Activated CD4-positive, alpha-beta T cell treated with anti-CD3 and anti-CD28 coated beads, Interleukin-2, amount 50 U/mL, for 24 hours (primary cell): ENCODE results near the gene GLRB.
"Not testable (repeated sequence)": the region's sequence is repeated elsewhere in the genome, so short reads cannot be mapped to it uniquely, and the experiment has no call there.

Source experiments
- DNase-seq, 2 donors: peaks; one replicate each; pipeline ENCODE4 v3.0.0-alpha.2; 2020; ENCODE audit warnings: low read depth in 1 of 2, low spot score in 1 of 2

GLRB gene

DNA sequence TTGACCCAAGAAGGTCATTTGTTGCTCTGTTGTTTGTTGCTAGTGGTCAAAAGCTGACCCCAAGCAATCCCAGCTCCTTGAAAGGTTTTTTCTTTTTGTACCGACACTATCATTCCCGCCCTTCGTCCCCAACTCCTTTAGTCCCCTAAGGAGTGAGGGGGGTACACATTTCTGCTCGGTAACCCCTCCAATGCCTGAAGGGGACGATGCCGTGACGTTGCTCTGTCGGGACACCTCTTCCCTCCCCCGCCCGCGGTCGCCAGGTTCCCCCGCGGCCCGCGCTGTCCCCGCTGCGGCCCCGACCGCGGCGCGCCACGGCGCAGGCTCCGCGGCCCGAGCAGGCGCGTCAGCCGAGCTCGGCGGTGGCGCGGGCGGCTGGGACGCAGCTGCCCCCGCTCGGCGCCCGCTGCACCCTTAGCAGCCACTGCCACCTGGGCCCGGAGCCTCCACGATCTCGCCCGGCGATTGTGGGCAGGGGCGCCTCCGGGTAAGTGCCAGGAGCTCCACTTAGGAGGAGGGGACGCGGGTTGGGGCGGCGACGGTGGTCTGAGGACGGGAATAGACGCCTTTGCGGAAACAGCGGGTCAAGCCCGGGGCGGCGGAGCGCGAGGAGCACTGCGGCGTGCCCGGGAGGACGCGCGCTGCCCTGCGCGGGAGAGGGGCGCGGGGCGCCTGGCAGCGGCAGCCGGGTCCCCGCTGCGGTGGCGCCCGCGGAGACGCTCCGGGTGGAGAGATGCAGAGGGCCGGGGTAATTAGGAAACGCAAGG, at the start of gene GLRB:
Gene GLRB, plus strand, starts transcription at position 340 of the 767 bp plus-strand sequence. CDS start 1,875 bp downstream, outside the sequence.
- DNase-seq, result no peak

DNA sequence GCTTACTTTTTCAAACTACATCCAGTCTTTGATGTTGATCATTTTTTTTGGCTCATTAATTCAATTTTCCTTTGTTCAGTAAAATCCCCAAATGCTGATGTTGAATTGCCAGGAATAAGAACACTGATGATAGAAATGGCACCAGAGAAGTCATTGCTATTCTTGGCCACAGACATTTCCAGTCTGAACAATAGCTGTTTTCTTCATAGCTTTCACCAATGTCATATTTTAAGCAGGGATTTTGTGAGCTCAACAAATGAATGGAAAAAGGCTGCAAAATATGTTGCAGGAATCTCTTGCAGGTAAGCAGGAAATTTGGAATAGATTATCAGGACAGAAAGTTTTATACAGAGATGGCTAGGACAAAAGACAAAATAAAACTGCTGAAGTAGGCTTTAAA, 40.5 kb upstream of the GLRB start:
- no peak for DNase-seq

DNA sequence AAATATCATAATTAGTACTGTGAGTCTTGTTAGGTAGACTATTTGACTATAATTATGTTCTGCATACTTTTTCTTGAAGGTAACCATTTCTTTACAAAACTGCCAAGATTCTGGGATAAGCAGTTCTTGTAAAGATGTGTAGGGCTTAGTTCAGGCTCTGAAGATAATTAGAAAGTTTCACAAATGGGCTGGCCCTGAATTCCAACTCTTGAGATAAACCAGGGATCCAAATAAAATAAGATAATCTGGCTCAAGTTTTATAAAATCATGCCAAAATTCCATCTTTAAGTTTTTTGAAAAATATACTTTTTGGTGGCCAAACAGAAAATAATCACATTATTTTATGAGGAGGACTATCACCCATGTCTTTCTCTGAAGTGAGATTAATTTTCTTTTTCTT, 35.5 kb upstream of the GLRB start:
- DNase-seq, result no peak

DNA sequence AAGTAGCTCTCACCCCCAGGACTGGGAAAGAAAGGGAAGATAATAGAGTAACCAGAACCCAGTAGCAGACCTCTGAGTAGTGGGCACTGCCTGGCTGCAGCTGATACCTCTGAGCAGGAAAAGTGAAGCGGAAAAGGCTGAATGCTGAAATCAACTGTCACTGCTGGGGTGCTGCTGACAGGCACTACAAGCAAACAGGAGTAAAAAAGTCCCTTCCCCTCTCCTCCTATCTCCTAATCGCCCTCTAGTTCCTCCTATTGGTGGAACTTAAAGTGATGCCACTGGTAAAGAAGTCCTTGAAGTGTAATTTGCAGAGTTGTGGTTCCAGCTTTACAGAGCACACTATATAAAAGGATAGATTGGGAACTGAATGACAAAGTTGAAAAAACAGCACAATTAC, 32.8 kb upstream of the GLRB start:
- DNase-seq, result no peak

DNA sequence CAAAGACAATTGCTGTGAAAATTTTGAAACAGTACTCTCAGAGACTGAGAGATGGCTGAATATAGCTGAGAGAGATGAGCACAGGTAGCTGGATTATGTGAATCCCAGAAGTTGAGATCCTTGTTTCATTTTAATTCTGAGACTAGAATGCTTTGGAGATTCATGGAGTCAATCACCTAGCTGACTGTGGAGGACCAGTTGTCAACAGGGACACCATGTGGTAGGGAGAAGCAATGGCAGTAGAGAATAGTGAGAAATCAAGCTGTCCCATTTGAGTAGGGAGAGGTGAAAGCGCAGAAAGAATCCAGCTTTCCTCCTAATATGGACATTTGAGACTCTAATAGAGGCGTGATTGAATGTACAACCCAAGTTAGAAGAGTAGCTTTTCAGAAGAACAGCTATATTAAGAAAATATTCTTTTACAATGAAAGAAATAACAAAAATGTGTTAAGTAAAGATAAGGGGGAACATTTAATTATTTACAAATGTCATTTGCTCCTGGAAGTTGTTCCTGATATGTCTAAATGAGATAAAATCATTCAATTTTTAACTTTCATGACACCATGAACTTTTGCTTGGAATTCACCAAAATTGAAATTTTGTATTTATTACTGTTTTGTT, 30.3 kb upstream of the GLRB start:
- DNase-seq, result no peak

DNA sequence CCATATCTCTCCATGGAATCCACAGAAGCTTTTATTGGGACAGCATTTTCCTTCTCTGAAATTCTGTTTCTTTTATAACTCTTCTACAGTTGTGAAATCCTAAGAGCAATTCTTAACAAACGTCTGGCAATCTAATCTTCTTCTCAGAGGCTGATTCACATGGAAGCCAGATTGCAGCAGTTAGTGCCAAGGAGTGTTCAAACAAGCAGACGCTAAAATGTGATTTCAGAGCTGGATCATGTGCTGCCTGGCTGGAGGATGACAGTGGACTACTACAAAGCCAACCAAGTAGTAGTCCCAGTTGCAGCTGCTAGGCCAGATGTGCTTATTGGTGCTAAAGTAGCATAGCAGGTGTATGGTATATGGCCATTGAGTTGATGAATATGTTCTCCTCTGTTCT, 27.7 kb upstream of the GLRB start:
- DNase-seq, result no peak

DNA sequence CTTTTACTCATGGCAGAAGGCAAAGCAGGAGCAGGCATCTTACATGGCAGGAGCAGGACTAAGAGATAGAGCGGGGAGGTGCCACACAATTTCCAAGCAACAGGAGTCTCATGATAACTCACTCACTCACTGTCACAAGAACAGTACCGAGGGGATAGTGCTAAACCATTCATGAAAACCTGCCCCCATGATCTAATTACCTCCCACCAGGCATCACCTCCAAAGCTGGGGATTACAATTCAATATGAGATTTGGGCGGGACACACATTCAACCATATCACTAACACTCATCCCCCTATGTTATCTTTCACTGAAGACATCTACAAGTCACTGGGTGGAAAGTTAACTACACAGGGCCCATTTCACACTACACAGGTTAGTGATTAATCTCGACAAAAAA, 25.4 kb upstream of the GLRB start:
- no peak for DNase-seq

DNA sequence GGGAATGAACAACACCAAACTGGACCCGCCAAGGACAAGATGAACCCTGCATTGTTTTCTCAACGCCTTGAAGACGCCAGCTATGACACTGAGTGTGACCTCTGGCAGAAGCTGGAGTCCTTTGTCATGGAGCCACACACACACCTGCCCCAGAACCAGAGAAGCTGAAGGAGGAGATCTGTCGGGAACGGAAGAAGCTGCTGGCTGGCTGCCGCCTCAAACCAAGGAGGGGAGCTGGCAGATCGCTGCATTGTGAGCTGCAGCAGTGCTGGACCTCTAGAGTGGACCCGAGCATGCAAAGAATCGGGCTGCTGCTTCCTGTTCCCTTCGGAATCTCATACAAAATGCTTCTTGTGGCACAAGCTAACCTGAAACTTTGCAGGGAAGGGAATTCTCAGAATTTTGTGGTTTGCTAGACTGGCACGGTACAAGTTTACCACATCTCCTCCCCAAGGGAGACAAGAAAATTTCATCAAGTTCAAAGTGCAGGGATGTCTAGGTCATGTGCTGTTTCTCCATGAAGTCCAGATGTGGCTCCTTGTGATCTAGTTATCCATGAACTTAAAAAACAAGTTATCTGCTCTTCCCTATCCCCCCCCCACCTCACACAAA, 23.4 kb upstream of the GLRB start:
- DNase-seq, result no peak

DNA sequence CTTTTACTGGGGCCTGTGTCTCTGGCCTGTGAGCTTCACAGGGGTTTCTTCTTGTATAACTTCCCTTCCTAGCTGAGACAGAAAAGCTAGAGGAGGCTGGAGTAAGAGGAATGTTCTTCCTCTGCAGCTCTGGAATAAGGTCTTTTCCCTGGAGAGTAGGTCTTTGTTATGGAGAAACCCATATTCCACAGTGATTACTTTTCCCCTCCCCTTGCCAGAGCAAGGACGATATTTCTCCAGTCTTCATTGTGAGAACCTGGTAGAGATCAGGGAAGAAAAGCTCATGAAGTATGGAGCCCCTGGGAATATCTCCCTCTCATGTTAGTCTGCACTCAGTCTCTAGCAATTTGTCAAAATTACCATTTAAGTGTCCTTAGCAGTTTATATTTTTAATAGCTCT, 18.7 kb upstream of the GLRB start:
- no peak for DNase-seq

DNA sequence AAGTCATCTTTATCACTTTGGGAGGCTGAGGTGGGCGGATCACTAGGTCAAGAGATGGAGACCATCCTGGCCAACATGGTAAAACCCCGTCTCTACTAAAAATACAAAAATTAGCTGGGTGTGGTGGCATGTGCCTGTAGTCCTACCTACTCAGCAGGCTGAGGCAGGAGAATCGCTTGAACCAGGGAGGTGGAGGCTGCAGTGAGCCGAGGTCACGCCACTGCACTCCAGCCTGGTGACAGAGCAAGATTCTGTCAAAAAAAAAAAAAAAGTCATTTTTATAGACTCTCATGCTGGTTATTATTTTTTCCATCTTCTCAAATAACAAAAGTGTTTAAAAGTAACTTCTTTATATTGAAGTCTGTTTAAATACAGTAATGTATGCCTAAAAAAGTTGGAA, 17.1 kb upstream of the GLRB start:
- DNase-seq, result not testable (repeated sequence)

DNA sequence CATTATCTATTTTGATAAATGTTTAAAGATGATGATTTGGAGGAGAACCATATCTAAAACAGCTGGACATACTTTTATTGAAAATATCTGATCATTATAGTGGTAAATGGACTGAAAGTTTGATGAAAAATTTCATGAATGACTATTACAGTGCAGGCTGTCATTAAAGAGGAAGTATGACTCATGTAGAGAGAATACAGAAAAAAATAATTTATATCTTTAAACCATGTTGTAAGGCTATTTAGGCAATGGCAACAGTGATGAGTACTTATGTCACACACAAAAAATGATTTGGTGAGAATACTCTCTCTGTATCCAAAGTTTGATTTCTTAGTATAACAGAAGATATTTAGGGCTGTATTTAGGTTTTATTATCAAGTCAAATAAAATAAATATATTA, 3.9 kb upstream of the GLRB start:
- no peak for DNase-seq

DNA sequence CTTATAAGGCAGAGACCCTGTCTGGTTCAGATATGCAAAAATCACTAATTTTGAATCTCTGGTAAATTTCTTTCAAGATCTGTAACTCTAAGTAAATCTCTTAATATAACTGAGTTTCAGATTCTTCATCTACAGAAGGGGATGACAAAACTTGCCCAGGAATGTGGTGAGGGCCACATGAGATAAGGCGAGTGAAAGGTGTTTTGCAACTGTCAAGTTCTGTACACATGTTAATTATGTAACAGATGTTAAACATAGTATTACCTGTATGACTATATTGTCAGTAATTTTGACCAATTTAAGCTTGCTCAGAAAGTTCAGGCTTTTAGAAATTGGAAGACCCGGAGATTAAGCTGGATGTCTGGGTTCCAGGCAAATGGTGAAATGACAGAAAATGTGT, 549 bp upstream of the GLRB start:
- no peak for DNase-seq

DNA sequence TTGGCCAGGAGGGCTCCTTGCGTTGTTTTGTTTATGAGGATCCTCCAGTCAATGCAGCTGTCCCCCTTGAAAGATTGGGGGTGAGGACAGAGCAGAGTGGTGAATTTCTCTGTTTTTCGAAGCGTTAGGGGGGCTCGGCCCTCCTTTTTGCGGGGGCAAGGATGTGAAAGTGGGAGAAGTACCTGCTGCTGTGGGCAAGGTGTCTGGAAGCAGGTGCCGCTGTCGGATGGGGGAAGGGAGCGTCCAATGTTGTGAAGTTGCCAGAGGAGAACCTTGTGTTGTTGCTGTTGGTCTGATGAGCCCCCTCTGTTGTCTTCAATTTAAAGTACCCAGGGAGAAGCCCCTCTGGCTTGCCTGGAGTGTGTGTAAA, 613 bp downstream of the GLRB start:
- no peak for DNase-seq

DNA sequence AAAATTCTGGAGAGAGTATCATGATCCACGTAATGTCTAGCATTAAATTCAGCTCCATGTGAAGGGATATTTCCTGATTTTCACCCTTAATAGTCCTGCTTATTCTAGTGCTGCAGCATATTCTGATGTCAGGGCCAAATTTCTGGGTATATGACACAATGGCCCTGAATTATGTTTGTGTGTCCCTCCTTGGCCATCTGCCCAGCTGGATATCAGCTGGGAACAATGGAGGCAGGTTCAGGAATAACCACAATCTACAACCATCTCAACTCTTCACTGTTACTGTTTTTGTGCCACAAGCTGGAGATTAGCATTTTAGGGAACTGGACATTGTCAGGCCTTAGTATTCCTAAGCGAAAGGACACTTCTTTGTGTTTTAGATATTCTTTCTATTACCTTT, 3.5 kb downstream of the GLRB start:
- no peak for DNase-seq

DNA sequence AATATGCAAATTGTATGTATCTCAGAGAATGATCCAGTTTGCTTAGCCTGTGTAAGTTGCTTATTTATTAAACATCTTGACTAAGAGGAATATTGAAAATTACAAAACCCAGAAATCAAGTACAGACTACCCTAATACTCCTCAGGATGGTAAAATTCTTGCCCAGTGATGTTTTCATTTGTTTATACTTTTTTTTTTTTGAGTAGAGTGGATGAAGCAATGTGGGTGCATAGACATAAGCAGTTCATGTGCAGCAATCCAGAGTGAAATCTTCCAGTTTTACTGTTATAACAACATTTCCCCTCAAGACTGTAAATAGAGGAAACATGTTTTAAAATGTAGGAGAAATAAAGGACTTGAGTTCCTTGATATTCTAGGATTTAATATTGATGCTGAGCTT, 4.7 kb downstream of the GLRB start:
- no peak for DNase-seq

DNA sequence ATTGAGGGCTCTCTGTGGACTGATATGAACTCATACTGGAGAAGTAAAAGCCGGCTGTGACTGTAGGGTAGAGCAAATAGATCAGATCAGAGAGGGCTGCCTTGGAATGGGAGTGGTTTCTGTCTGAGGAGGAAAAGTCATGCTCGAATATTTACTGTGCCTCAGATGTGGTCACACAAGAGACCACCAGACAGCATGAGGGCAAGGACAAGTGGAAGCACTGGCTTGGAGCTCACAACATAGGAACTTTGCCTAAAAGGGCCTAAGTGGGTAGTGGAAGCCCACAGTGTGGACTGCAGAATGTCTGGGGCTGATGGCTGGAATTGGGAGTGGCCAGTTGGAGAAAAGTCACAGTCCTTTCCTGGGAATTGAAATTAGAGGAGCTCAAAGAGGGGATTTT, 19.8 kb downstream of the GLRB start:
- no peak for DNase-seq

DNA sequence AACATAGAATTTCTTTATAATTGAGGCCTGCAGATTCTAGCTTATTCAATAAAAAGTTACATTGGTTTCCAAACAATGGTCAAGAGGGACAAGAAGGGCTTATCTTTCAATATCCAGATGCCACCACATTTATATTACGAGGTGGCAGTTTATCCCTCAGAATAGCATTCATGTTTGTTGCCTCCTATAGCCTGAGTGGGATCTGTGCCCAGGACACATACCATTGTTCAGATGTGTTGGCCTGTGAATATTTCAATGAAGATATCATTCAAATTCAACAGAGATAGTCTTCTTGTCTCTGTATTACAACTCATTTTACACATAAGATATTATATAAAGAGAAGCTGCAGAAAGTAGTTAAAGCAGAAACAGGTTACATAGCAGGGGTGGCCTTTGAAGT, 20.5 kb downstream of the GLRB start:
- no peak for DNase-seq

DNA sequence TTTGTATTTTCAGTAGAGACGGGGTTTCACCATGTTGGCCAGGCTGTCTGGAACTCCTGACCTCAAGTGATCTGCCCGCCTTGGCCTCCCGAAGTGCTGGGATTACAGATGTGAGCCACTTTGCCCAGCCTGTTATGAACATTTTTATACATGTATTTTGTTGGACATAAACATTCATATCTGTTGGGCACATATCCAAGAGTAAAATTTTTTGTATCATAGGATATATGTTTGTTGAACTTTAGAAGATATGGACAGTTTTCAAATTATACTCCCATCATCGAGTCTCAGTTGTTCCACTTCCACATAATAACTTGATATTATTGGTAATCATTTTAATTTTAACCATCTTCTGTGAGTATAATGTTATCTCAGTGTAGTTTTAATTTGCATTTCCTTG, 23.6 kb downstream of the GLRB start:
- DNase-seq, result no peak

DNA sequence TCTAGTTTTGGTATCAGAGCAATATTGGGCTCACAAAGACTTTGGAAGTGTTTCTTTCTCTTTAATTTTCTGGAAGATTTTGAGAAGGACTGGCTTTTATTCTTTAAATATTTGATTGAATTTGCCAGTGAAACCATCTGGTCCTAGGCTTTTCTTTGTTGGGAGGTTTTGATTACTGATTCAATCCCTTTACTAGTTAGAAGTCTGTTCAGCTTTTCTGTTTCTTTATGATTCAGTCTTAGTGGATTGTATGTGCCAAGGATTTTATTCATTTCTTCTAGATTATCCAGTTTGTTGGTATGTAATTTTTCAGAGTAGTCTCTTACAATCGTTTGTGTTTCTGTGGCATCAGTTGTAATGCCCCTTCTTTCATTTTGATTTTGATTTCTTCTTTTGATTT, 28.6 kb downstream of the GLRB start:
- DNase-seq, result no peak

DNA sequence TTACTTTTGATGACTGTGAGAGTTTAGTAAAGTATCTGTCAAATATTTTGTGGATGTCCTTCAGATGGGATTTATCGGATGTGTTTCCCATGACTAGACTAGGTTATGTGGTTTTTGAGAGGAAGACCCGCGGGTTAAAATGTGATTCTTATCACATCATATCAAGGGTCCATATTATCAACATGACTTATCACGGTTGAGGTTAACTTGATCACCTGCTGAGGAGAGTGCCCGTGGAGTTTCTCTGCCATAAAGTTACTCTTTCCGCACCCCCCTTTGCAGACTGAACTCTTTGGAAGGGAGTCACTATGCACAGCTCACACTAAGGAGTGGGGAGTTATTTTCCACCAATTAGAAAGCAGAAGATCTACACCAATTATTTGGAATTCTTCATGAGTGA, 38.7 kb downstream of the GLRB start:
- DNase-seq, result no peak

DNA sequence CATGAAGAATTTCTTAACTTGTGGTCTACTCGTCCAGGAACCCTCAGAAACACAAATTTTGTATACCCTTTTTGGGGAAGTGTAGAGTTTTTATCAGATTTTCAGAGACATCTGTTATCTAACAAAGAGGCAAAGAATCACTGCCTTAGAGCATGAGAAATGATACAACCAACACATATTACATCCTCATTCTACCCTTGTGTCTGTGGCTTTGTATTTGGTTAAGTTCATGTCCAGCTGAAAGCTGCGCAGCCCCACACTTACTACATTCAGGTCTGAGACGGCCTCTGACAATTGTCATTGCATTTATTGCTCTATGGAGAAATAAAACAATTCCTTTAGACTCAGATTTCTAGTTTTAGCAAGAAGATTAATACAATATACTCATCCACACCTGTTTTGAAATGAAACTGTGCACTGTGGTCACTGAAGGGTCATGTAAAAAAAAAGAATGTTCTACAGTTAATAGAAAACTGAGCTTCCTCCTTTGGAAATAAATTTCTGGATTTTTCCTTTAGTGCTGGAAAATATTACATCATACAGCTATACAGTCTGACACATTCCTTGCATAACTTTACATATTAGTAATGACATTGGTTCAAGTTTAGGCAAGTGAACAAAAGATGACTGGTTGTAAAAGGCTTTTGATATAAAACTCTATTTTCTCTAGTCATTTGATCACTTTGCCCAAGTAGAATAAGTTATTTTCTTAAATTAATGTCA, 39.8 kb downstream of the GLRB start:
- no peak for DNase-seq

DNA sequence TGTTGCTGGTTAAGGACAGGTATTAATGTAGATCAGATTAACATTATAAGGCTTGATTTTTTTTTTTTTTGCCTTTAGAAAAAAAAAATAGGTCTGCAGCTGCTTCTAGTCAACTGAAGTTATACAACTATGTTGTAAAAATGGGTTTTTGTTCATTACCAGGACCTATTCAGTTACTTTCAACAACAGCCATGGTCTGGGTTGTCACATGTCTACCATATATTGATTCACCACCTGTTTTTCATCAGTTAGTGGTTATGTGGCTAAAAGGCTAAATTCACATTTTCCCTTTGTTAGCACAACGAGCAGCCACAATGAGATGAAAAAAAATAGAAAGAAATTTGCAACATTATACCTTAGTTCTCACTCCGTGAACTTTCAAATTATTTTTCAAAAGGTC, 45.5 kb downstream of the GLRB start:
- no peak for DNase-seq
